HG02588 (cell line): ENCODE data around the gene SLC32A1.

ENCODE experiments used
- ATAC-seq: cut with Tn5 transposase; IDR thresholded peaks from one replicate; pipeline ENCODE4 v1.9.1; 2021; ENCODE audit warnings: mild to moderate bottlenecking, moderate library complexity; ENCODE audit not compliant: unreplicated experiment

Gene SLC32A1, protein sequence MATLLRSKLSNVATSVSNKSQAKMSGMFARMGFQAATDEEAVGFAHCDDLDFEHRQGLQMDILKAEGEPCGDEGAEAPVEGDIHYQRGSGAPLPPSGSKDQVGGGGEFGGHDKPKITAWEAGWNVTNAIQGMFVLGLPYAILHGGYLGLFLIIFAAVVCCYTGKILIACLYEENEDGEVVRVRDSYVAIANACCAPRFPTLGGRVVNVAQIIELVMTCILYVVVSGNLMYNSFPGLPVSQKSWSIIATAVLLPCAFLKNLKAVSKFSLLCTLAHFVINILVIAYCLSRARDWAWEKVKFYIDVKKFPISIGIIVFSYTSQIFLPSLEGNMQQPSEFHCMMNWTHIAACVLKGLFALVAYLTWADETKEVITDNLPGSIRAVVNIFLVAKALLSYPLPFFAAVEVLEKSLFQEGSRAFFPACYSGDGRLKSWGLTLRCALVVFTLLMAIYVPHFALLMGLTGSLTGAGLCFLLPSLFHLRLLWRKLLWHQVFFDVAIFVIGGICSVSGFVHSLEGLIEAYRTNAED

DNA sequence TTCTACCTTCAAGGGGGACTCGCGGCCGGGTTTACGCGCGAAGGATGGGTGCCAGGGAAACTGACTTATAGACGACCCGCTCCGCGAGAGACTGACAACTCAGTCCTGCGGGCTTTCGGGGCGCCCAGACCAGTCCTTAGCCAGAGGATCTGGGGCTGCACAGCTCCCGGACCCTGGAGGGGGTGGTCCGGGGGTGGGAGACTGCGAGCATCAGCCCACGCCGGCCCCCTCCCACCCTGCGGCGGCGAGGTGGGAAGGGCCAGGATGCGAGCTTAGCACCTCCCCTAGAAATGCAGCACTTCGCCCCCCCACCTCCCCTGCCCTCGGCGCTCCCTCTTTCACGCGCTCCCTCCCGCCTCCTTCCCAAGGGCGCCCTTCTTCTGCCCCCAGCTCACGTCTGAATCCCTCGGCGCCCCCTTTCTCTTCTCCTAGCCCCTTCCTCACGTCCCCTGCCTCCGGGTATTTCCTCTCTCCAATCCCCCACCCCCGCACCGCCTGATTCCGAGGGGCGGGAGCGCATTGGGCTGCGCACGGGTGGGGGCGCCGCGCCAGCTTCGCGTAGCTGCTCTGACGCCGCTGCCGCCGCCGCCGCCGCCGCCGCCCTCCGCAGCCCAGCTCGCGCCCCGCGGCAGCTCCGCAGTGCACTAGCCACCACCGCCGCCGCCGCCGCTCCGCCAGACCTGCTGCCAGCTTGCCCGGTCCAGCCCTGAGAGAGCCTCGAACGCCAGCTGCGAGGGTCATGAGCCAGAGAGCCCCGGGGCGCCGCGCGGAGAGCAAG is at the start of gene SLC32A1:
Gene SLC32A1 (plus strand): TSS at position 639 of the 778 bp plus-strand sequence. CDS start 239 bp downstream, outside the sequence.
- ATAC-seq = no peak

DNA sequence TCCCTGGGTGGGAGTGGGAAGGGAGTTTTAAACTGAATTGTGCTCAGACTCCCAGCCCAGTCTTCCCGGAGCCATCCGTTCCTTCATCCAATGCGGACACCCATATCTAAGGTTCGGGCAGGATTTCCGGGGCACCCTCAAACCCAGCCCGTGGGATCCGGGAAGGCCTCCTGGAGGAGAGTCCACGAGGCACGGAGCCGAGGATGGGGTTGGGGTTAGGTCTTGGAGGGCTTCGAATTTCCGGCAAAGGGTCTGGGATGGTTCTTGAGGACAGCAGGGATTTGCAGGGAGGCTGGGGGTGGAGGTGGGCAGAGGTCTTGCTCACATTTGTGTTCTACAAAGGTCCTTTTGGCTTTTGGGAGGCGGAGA is 49.5 kb upstream of the SLC32A1 start:
- ATAC-seq = no peak

DNA sequence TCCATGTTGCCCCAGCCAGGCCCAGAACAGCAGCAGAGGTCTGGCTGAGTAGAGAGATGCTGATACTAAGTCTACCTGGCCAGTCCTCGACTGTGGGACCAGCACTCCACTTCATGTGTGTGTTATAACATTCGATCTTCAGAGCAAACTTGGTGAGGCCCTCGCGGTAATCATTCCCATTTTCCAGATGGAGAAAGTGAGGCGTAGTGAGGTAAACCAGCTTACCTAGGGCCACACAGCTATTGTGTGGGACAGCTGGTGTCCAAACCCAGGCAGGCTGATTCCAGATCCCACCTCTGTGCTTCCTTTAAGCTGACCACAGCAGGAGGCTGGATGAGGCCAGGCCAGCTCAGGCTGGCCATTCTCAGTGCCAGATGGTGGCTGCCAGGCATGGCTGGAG is 47.7 kb upstream of the SLC32A1 start:
- ATAC-seq = no peak

DNA sequence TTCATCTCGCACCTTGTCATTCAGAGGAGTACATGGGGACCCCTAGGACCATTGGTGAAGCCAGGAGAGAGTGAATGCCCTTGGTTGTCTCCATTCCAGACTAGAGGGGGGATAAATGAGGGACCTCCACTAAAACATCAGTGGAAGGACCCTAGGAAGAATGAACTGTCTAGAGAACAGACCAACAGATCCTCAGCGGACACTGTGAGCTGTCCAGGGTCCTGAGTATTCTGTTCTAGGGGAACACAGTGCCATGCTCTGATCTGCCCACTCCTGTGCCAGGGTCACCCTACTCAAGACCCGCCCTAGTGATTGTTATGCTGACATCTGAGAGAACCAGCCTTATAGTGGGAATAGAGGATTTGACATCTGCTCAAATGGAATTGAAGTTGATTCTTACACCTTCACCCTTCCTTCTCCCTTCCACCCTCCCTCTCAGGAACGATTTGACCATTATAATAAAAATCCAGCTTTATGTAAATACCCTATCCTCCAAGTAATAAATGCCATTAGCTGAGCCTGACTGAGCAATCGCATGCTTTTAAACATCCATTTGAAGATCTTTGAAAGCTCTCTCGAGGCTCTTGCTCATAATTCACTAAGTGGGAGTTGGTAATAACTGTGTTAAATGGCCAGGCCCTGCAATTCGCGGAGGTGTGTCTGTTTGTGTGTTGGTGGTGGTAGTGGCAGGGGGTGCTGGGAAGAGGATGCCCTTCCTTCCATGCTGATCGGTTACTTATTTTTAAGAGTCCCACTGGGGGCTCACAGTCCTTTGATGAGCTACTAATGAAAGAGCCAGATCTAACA is 43.6 kb upstream of the SLC32A1 start:
- ATAC-seq = no peak

DNA sequence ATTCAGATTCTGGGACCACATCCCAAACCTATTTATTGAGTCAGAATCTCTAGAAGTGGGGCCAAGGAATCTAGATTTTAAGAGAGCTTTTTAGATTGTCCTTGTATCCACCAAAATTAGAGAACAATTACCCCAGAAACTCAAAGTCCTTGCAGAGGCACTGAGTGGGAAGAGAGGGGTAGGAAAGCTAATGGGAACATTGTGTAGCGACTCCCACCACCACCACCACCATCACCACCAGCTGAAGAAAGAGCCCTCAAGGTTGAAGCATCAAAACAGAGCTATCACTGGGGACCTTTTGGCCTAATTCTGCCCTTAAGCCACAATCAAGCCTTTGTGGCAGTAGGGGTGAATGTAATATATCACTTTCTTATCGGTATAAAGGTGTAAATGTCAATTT is 39.0 kb upstream of the SLC32A1 start:
- no peak for ATAC-seq

DNA sequence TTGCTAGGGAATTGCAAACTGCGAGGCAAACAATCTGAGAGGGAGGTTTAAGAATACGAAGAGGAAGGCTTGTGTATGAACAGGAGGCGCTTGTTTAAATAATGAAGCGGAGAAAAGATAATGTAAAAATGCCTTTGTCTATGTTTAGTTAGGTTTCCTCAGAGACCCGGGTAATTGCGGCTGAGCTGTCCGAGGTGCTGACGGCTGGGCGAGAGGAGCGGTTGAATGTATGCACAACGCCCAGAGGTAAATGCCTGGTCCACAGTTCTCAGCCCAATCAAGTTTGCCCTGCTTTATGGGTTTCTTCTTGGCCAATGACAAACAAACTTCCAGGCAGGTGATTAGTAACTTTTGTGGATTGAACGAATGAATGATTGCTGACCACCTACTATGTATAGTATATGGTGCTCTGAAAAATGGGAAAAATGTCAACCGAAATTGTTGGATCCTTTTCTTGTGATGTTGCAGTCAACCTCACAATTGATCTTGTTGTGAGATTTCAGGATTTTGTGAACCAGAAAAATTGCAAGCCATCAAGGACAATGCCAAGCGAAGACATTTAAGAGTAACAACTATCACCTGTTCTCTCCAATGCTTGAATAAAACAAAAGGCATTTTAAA is 38.3 kb upstream of the SLC32A1 start:
- no peak for ATAC-seq

DNA sequence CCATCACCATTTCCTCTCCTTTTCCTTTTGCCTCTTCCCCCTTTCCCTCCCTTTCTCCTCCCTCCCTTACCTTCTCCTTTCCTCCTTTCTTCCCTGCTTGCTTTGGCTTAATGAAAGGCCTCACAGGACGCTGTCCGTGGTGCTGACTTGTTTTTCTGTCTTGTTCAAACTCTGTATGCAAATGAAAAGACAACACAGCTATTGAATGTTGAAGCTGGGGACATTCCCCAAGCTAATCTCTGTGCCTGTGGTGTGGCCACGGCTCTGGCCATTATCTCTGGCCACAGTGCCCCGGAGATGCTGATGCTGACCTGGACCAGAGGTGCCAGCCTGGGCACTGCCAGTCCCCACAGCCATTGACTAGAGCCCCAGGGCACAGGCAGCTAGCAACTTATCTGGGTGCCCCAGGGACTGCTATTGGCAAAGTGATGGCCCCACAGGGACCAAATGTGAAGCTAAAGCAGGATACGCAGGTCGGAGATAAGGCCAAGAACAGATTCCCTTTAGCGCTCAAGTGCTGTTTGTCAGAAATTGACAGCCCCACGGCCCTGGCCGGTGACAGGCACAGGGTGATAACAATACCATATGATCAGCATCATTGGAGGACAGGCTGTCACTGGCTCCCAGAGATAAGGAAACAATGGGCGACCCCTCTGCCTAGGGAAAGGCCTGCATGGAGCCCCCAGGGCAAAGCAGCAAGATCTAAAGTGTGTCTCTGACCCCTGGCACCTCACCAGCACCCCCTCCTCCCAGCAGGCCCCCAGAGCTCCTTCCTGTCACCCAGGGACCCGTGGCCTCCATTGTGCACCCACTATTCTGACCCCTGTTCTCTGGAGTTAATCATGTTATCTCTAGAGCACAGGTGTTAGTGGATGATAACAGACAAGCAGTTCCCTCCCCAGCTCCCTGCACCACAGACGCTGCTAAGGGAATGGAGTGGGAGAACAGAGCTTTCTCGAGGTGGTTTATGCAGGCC is 31.6 kb upstream of the SLC32A1 start:
- ATAC-seq = no peak

DNA sequence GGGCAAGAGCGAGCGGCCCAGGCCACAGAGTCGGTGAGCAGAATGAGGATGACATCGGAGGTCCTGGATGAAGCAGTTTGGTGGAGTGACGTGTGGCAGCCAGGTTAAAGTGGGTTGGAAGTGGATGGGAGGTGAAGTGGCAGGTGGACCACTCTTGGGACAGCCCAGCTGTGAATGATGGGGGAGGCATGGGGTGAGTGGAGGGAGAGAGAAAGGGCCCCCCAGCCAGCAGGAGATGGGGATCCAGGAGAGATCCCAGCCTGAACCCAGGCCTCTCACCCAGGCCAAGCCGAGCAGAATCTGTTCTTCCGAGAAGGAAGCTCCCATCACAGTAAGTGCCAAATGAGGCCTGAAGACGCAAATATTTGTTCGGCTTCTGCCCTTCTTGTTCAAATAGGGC is 27.0 kb upstream of the SLC32A1 start:
- ATAC-seq = no peak

DNA sequence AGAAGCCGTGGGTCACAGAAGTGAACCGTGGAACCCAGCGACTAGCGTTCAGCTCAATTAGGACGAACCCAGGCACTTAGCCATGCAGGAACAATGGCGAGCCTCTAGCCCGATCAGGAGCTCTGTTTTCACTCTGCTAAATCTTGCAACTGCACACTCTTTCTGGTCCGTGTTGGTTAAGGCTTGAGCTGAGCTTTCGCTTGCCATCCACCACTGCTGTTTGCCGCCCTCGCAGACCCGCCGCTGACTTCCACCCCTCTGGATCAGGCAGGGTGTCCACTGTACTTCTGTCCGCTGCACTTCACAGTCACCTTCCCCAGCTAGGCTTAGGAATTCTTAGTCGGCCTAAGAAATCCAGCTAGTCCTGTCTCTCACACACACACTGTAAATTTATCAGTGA is 25.7 kb upstream of the SLC32A1 start:
- ATAC-seq = no peak

DNA sequence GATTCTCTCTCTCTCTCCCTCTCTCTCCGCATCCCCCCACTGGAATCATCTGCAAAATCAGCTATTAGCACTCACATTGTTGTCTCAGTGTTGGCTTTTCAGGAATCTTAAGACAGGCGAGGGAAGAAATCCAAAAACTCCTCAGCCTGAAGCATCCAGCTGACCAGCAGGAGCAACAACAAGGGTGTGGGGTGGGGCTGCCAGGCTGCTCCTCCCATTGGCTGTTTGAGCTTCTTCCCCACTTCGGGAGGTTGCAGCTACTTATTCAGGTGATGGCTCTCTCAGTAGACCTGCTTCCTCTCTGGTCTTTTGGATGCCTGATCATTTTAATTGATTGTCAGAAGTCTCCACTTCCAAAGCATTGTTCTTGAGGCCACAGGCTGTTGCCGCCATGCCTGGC is 24.1 kb upstream of the SLC32A1 start:
- ATAC-seq = no peak

DNA sequence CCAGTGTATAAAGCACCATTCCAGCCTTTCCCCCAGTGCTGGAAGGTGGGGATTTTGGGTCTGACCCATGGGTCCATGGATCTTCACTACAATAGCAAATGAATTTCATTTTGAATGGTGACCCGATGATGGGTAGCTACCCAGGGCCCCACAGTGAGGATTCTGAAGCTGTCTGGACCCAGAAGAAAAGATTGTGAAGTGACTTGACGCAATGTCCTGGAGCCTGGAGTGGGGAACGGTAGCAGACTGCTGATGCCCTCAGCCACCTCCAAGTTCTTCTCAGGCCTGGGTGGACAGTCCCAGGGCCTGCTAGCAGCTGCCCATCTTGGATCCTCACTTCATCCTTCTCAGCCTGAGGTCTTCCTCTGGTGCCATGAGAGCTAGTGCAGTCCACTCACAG is 23.4 kb upstream of the SLC32A1 start:
- ATAC-seq = no peak

DNA sequence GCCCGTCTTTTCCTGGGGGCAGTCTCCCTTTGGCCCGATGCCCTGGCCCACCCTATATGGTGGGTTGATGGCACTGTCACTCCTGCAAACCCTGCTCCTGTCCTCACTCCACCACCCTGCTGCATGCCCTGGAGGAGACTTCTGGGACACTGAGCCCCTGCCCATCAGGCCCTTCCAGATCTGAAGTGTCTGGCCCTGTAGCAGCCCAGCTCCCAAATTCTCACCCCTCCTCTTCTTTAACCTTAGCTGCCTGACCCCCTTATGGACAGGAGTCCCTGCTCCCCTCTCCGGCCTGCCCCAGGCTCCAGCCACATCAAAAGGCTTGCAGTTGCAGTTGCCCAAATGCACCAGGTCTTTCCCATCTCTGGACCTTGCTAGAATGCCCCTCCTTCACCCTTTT is 20.8 kb upstream of the SLC32A1 start:
- no peak for ATAC-seq

DNA sequence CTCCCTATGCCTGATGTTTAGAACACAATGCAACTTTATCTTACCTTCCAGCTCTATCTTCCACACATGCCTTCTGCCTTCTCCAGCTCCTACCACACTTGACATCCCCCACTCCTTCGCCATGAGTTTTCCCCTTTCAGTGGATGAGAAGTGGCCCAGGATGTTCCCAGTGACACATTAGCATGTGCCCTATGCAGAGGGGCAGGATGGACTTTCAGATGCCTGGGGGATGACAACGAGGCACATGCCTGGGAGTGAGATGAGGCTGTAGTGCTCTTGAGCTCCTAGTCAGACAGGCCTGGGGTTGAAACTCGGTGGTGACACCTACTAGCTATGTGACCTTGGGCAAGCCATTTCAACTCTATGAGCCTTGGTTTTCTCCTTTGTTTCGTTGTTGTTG is 20.1 kb upstream of the SLC32A1 start:
- ATAC-seq = no peak

DNA sequence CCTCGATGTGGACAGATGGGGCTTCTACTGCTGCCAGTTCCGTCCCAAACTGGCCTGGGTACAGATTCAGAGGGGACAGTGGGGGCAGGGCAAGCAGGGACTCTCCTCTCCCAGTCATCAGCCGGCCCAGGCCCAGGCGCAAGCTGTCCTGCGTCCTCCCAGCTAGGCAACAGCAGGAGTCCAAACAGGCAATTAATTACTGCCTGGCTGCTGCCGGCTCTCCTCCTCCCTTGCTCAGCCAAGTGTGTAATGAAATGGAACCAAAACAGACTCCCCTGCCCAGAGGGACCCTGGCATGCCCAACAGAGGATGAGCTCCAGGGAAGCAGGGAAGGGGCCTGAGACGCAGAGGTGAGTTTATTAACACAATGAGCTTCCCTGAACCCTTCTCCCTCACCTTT is 17.8 kb upstream of the SLC32A1 start:
- ATAC-seq = no peak

DNA sequence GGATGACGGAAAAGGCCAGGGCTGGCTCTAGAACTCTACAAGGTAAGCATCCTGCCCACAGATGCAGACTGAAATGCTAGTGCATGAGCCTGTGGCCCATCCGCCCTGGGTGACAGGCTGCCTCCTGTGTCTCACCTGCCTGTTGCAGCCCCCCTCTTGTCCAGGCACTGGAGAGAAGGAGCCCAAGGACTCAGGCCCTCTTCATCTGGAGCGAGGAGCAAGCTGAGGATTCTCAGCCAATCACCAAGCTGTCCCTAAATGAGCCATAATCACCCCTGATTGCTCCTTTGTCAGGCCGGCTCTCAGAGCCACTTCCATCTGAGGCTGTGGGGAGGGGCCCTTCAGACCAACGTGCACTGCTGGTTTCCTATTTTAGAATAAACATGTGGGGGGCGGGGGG is 10.0 kb upstream of the SLC32A1 start:
- no peak for ATAC-seq

DNA sequence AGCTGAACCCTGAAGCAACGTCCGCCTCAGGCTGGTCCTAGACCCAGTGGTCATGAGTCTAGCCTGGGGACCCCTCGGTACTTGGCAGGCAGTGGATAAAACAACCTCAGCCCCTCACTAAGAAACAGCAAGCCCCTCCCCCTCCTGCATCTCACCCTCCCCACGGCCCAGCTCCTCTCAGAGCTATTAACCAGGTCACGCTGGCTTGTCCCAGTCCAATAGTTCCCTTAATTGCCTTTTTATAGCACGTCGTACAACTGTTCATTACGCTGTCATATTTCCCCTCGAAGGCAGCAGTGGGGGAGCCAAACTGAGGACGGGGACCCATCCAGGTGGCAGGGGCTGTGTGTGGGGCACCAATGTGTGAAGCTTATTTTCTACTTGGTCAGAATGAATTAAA is 8.6 kb upstream of the SLC32A1 start:
- ATAC-seq = no peak

DNA sequence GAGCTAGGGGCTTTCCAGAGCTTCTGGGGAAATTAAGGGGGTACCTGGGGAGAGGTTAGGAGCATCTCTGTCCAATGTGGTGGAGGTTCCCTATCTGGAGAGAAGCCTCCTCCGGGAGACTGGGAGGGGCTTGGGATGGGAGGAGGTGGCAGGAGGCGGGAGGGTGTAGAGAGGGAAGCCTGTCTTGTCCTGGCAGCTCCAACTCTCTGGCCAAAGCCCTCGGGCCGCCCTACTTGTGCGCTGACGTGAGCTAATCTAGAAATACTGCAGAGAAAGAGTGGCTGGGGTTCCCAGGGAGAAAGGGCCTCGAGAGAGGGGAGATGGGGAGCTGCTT is 1.6 kb upstream of the SLC32A1 start:
- no peak for ATAC-seq

DNA sequence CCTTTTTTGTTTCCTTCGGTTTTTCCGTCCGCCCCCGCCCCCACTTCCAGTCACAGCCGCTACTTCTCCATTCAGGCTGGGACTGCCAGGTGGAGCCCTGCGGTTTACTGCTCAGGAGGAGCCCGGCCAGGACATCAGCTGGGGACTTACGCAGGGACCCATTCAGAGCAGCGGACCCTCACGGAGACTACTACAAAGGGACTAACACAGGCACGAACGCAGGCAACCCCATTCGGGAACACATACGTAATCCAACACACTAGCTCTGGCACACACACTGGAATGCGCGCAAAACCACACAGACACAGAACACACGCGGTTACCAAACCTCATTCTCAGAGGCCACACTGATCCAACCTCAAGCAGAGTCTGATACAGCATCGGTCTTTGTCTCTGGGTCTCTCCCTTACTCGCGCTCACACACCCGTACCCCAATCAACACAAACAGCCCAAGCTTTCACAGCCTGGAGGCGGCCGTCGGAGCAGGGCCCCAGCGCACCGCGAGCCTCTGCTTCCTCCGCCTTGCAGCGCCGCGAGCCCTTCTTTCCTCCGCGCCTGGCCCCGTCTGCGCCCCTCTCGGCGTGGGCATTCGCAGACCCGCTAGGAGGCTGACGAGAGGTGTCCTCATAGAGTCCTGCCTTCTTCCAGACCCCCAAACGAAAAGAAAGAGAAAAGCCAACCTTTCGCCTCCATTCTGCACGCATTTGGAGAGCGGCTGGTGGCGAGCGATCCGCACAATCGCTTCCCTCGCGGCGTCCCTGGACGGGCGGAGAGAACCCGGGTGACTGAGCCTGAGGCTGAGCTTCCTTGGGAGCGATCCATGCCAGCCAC is 1.1 kb upstream of the SLC32A1 start:
- no peak for ATAC-seq

DNA sequence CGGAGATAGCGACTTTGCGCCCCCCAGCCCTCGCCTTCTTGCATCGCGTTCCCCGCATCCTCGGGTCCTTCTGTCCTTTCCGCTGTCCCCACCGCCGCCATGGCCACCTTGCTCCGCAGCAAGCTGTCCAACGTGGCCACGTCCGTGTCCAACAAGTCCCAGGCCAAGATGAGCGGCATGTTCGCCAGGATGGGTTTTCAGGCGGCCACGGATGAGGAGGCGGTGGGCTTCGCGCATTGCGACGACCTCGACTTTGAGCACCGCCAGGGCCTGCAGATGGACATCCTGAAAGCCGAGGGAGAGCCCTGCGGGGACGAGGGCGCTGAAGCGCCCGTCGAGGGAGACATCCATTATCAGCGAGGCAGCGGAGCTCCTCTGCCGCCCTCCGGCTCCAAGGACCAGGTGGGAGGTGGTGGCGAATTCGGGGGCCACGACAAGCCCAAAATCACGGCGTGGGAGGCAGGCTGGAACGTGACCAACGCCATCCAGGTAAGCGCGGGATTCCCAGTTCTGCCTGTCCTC is 401 bp downstream of the SLC32A1 start:
- no peak for ATAC-seq
